ENCODE data around the gene GATA1. TPM values are rescaled to one million over a fixed set of nuclear protein-coding genes. Genes with fewer than 3 reads are reported as not detected.
A peak's percentile ranks its signal among the peaks of the same experiment; 100 is the strongest.

Gene GATA1
- not detected in 2 replicates for polyA plus RNA-seq (2013)

- H3K14ac ChIP-seq (ENCODE audit: low read length): no peak within 1 kb of the TSS
- H3K9ac ChIP-seq (ENCODE audit: low read length): no peak within 1 kb of the TSS
- no peaks in the 10 kb centered on the region for H3K9me3 ChIP-seq (ENCODE audit: insufficient read depth, low read depth, low read length)
- no peak within 1 kb of the TSS for H2BK5ac ChIP-seq (ENCODE audit: low read depth, low read length, poor library complexity)
- DNase-seq: no peak
- no peak within 1 kb of the TSS for H4K12ac ChIP-seq (ENCODE audit: low read depth, low read length)
- H2BK12ac ChIP-seq (ENCODE audit: low read length): no peak within 1 kb of the TSS
- no peaks in the 10 kb centered on the region for H3K79me2 ChIP-seq (ENCODE audit: control insufficient read depth, insufficient read depth, low read length, poor library complexity)
- H2AFZ ChIP-seq (ENCODE audit: insufficient read depth, low read length, poor library complexity): no peak within 1 kb of the TSS
- no peak within 1 kb of the TSS for H2AK5ac ChIP-seq (ENCODE audit: low read length)
- H3K4me3 ChIP-seq (ENCODE audit: low read depth, low read length): no peak within 1 kb of the TSS
- no peak within 1 kb of the TSS for H3K4me2 ChIP-seq (ENCODE audit: low read length)
- H3K36me3 ChIP-seq (ENCODE audit: control insufficient read depth in 1 of 2, insufficient read depth in 2 of 2, low read length in 2 of 2): no peaks in the 10 kb centered on the region
- H4K8ac ChIP-seq (ENCODE audit: low read depth, low read length): no peak within 1 kb of the TSS
- no peaks in the 10 kb centered on the region for H3K27me3 ChIP-seq (ENCODE audit: insufficient read depth, low read length)
- no peak within 1 kb of the TSS for H3K18ac ChIP-seq (ENCODE audit: low read length)
- H3K23ac ChIP-seq (ENCODE audit: low read length): no peak within 1 kb of the TSS
- no peak within 1 kb of the TSS for H4K91ac ChIP-seq (ENCODE audit: low read depth, low read length)
- no peaks in the 10 kb centered on the region for H3K4me1 ChIP-seq (ENCODE audit: control insufficient read depth in 1 of 2, insufficient read depth in 2 of 2, low read length in 2 of 2)
- H3K79me1 ChIP-seq (ENCODE audit: low read length): no peaks in the 10 kb centered on the region
- no CpG with 5 or more reads among the region's 7 CpGs for WGBS (ENCODE audit: extremely low coverage, insufficient coverage, insufficient read length)
- H2BK120ac ChIP-seq (ENCODE audit: insufficient read depth, low read length, poor library complexity): no peak within 1 kb of the TSS
- H3K4ac ChIP-seq (ENCODE audit: low read depth, low read length): no peak within 1 kb of the TSS
- no peak within 1 kb of the TSS for H3K27ac ChIP-seq (ENCODE audit: low read depth, low read length)
Observed at GRCh38 chrX:48786341-48786800, at the start of gene GATA1. Gene GATA1 (plus strand): TSS chrX:48786590. CDS start chrX:48791110, 4,520 bp downstream.

DNA sequence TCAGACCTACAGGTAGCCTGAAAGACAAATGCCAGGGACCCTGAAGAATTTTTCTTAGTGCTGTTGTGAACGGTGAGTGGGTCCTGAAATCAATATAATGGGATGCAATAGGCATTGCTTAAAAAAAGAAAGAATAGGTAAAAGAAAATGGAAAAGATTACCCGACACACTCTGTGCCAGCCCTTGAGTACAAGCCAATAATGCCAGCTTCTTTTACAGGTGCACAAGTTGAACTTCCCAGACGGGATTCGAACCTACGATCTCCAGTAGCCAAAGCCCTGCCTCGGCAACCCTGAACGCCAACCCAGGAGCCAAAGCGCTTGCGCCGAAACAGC lies 49.5 kb upstream of the GATA1 start:
- no peak overlapping the region for H3K4me3 ChIP-seq (ENCODE audit: low read depth, low read length)
- no peak for DNase-seq
- peaks cover 10% of the 10 kb centered on the region for H3K79me1 ChIP-seq (ENCODE audit: low read length)
- no peak overlapping the region for H2BK120ac ChIP-seq (ENCODE audit: insufficient read depth, low read length, poor library complexity)
- H3K27ac ChIP-seq (ENCODE audit: low read depth, low read length): no peak overlapping the region
- H4K91ac ChIP-seq (ENCODE audit: low read depth, low read length): peak overlapping the region; percentile 55
- no peak overlapping the region for H3K9ac ChIP-seq (ENCODE audit: low read length)
- peak overlapping the region; percentile 59 for H3K18ac ChIP-seq (ENCODE audit: low read length)
- no CpG with 5 or more reads among the region's 10 CpGs for WGBS (ENCODE audit: extremely low coverage, insufficient coverage, insufficient read length)
- no peak overlapping the region for H3K4ac ChIP-seq (ENCODE audit: low read depth, low read length)
- H3K27me3 ChIP-seq (ENCODE audit: insufficient read depth, low read length): no peaks in the 10 kb centered on the region
- peak overlapping the region; percentile 96 for H2AFZ ChIP-seq (ENCODE audit: insufficient read depth, low read length, poor library complexity)
- H4K8ac ChIP-seq (ENCODE audit: low read depth, low read length): peak overlapping the region; percentile 92
- H3K14ac ChIP-seq (ENCODE audit: low read length): peak overlapping the region; percentile 30
- H3K4me2 ChIP-seq (ENCODE audit: low read length): peak overlapping the region; percentile 45
- peaks cover 5 to 6% of the 10 kb centered on the region in 2 experiments for H3K4me1 ChIP-seq (ENCODE audit: control insufficient read depth in 1 of 2, insufficient read depth in 2 of 2, low read length in 2 of 2)
- H3K36me3 ChIP-seq (ENCODE audit: control insufficient read depth in 1 of 2, insufficient read depth in 2 of 2, low read length in 2 of 2): no peaks in the 10 kb centered on the region
- H3K23ac ChIP-seq (ENCODE audit: low read length): no peak overlapping the region
- no peak overlapping the region for H2BK12ac ChIP-seq (ENCODE audit: low read length)
- H3K79me2 ChIP-seq (ENCODE audit: control insufficient read depth, insufficient read depth, low read length, poor library complexity): peaks cover 3% of the 10 kb centered on the region
- no peak overlapping the region for H2AK5ac ChIP-seq (ENCODE audit: low read length)
- H2BK5ac ChIP-seq (ENCODE audit: low read depth, low read length, poor library complexity): no peak overlapping the region
- peak overlapping the region; percentile 91 for H4K12ac ChIP-seq (ENCODE audit: low read depth, low read length)
- no peaks in the 10 kb centered on the region for H3K9me3 ChIP-seq (ENCODE audit: insufficient read depth, low read depth, low read length)

- Histone ChIP-seq H3K4ac (ENCODE audit: low read depth, low read length) (peak overlapping the region; percentile 83), H3K23ac (ENCODE audit: low read length) (no peak overlapping the region), H2BK120ac (ENCODE audit: insufficient read depth, low read length, poor library complexity) (peak overlapping the region; percentile 83), H3K9ac (ENCODE audit: low read length) (peak overlapping the region; percentile 83), H3K36me3 (ENCODE audit: control insufficient read depth in 1 of 2, insufficient read depth in 2 of 2, low read length in 2 of 2) (no peaks in the 10 kb centered on the region), H2AK5ac (ENCODE audit: low read length) (no peak overlapping the region), H2BK12ac (ENCODE audit: low read length) (no peak overlapping the region), H3K4me2 (ENCODE audit: low read length) (peak overlapping the region; percentile 74), H3K4me1 (ENCODE audit: control insufficient read depth in 1 of 2, insufficient read depth in 2 of 2, low read length in 2 of 2) (peaks cover 5 to 6% of the 10 kb centered on the region in 2 experiments), H3K4me3 (ENCODE audit: low read depth, low read length) (peak overlapping the region; percentile 83), H3K27me3 (ENCODE audit: insufficient read depth, low read length) (no peaks in the 10 kb centered on the region), H3K9me3 (ENCODE audit: insufficient read depth, low read depth, low read length) (no peaks in the 10 kb centered on the region), H3K18ac (ENCODE audit: low read length) (peak overlapping the region; percentile 68), H4K12ac (ENCODE audit: low read depth, low read length) (peak overlapping the region; percentile 80), H4K91ac (ENCODE audit: low read depth, low read length) (peak overlapping the region; percentile 96), H4K8ac (ENCODE audit: low read depth, low read length) (peak overlapping the region; percentile 98), H3K14ac (ENCODE audit: low read length) (peak overlapping the region; percentile 70), H3K27ac (ENCODE audit: low read depth, low read length) (peak overlapping the region; percentile 94), H2AFZ (ENCODE audit: insufficient read depth, low read length, poor library complexity) (peak overlapping the region; percentile 68), H3K79me1 (ENCODE audit: low read length) (peaks cover 10% of the 10 kb centered on the region), H3K79me2 (ENCODE audit: control insufficient read depth, insufficient read depth, low read length, poor library complexity) (peaks cover 3% of the 10 kb centered on the region), H2BK5ac (ENCODE audit: low read depth, low read length, poor library complexity) (peak overlapping the region; percentile 59)
- no CpG with 5 or more reads among the region's 48 CpGs for WGBS (ENCODE audit: extremely low coverage, insufficient coverage, insufficient read length)
- peak; percentile 91 to 94 for DNase-seq
Observed at GRCh38 chrX:48737213-48737938, 49.0 kb upstream of the GATA1 start.

GRCh38 chrX:48737940-48738339 lies 48.5 kb upstream of the GATA1 start:
- WGBS (ENCODE audit: extremely low coverage, insufficient coverage, insufficient read length): no CpG with 5 or more reads among the region's 7 CpGs
- Histone ChIP-seq H3K18ac (ENCODE audit: low read length) (peak overlapping the region; percentile 68), H2BK5ac (ENCODE audit: low read depth, low read length, poor library complexity) (peak overlapping the region; percentile 59), H2BK12ac (ENCODE audit: low read length) (no peak overlapping the region), H4K8ac (ENCODE audit: low read depth, low read length) (peak overlapping the region; percentile 98), H2AFZ (ENCODE audit: insufficient read depth, low read length, poor library complexity) (peak overlapping the region; percentile 68), H3K4me1 (ENCODE audit: control insufficient read depth in 1 of 2, insufficient read depth in 2 of 2, low read length in 2 of 2) (peaks cover 5 to 6% of the 10 kb centered on the region in 2 experiments), H3K79me1 (ENCODE audit: low read length) (peaks cover 10% of the 10 kb centered on the region), H3K79me2 (ENCODE audit: control insufficient read depth, insufficient read depth, low read length, poor library complexity) (peaks cover 3% of the 10 kb centered on the region), H3K14ac (ENCODE audit: low read length) (peak overlapping the region; percentile 70), H3K27ac (ENCODE audit: low read depth, low read length) (peak overlapping the region; percentile 94), H3K9me3 (ENCODE audit: insufficient read depth, low read depth, low read length) (no peaks in the 10 kb centered on the region), H2AK5ac (ENCODE audit: low read length) (no peak overlapping the region), H3K23ac (ENCODE audit: low read length) (no peak overlapping the region), H3K4me2 (ENCODE audit: low read length) (peak overlapping the region; percentile 74), H4K12ac (ENCODE audit: low read depth, low read length) (peak overlapping the region; percentile 80), H3K9ac (ENCODE audit: low read length) (peak overlapping the region; percentile 83), H2BK120ac (ENCODE audit: insufficient read depth, low read length, poor library complexity) (peak overlapping the region; percentile 73), H3K4me3 (ENCODE audit: low read depth, low read length) (peak overlapping the region; percentile 83), H3K27me3 (ENCODE audit: insufficient read depth, low read length) (no peaks in the 10 kb centered on the region), H4K91ac (ENCODE audit: low read depth, low read length) (peak overlapping the region; percentile 96), H3K36me3 (ENCODE audit: control insufficient read depth in 1 of 2, insufficient read depth in 2 of 2, low read length in 2 of 2) (no peaks in the 10 kb centered on the region), H3K4ac (ENCODE audit: low read depth, low read length) (peak overlapping the region; percentile 80)
- no peak for DNase-seq

Measured in trophoblast cell (in vitro differentiated cells and primary cell).